HUES64 (cell line): ENCODE results near the gene PIK3R5.

Source experiments
- H3K27ac ChIP-seq: 2 replicates; pipeline ENCODE4 v1.7.0; 2013; ENCODE audit warnings: low read depth, low read length, inconsistent platforms
- H3K27me3 ChIP-seq: 2 replicates; pipeline ENCODE4 v1.6.1; 2013; ENCODE audit warnings: mild to moderate bottlenecking, low read length; ENCODE audit not compliant: insufficient read depth
- H3K36me3 ChIP-seq: 2 replicates; pipeline ENCODE4 v1.6.1; 2013; ENCODE audit warnings: mild to moderate bottlenecking, low read length; ENCODE audit not compliant: insufficient read depth
- H3K4me1 ChIP-seq: 2 replicates; pipeline ENCODE4 v1.6.1; 2013; ENCODE audit warnings: mild to moderate bottlenecking, low read length, moderate library complexity; ENCODE audit not compliant: insufficient read depth
- H3K4me3 ChIP-seq: 2 replicates; pipeline ENCODE4 v1.5.1; 2013; ENCODE audit warnings: mild to moderate bottlenecking, low read length, moderate library complexity
- H3K9ac ChIP-seq: 2 replicates; pipeline ENCODE4 v1.6.1; 2013; ENCODE audit warnings: mild to moderate bottlenecking, low read depth, low read length
- H3K9me3 ChIP-seq: 2 replicates; pipeline ENCODE4 v1.6.1; 2013; ENCODE audit warnings: low read depth, low read length; ENCODE audit not compliant: insufficient read depth
- WGBS: fragments of 150-250, 120-280 bp; methylation state at CpG from one replicate; pipeline ENCODE4 v1.1.7; 2013; ENCODE audit warnings: missing lambda C conversion rate; 5-methylcytosine and 5-hydroxymethylcytosine counted together

PIK3R5 gene

GRCh38 chr17:8884336-8884990 is 81.0 kb downstream of the PIK3R5 start:
- H3K9ac ChIP-seq, result no peak overlapping the region
- 88% methylated on average over 16 of the region's 16 CpGs for WGBS
- H3K9me3 ChIP-seq, result no peaks in the 10 kb centered on the region
- no peaks in the 10 kb centered on the region for H3K36me3 ChIP-seq
- no peak overlapping the region for H3K27ac ChIP-seq
- no peaks in the 10 kb centered on the region for H3K4me1 ChIP-seq
- H3K4me3 ChIP-seq, result no peak overlapping the region
- H3K27me3 ChIP-seq, result no peaks in the 10 kb centered on the region

GRCh38 chr17:8883353-8883752 is 82.2 kb downstream of the PIK3R5 start:
- 91% methylated on average over 4 of the region's 4 CpGs for WGBS
- H3K9me3 ChIP-seq, result no peaks in the 10 kb centered on the region
- no peaks in the 10 kb centered on the region for H3K36me3 ChIP-seq
- H3K27me3 ChIP-seq, result no peaks in the 10 kb centered on the region
- no peaks in the 10 kb centered on the region for H3K4me1 ChIP-seq
- H3K9ac ChIP-seq, result no peak overlapping the region
- no peak overlapping the region for H3K4me3 ChIP-seq
- no peak overlapping the region for H3K27ac ChIP-seq

- Histone ChIP-seq H3K9ac (no peak overlapping the region), H3K4me3 (no peak overlapping the region), H3K36me3 (no peaks in the 10 kb centered on the region), H3K9me3 (no peaks in the 10 kb centered on the region), H3K27me3 (no peaks in the 10 kb centered on the region), H3K27ac (no peak overlapping the region), H3K4me1 (no peaks in the 10 kb centered on the region)
- WGBS, result 94% methylated on average over 7 of the region's 7 CpGs
These were observed 83.9 kb downstream of the PIK3R5 start for GRCh38 chr17:8881606-8882005.

- Histone ChIP-seq H3K36me3 (no peaks in the 10 kb centered on the region), H3K4me3 (no peak overlapping the region), H3K9ac (no peak overlapping the region), H3K27ac (no peak overlapping the region), H3K4me1 (no peaks in the 10 kb centered on the region), H3K9me3 (no peaks in the 10 kb centered on the region), H3K27me3 (no peaks in the 10 kb centered on the region)
- 92% methylated on average over 7 of the region's 7 CpGs for WGBS
These were observed 85.0 kb downstream of the PIK3R5 start for GRCh38 chr17:8880466-8880865.

GRCh38 chr17:8879410-8879809 is 86.1 kb downstream of the PIK3R5 start:
- Histone ChIP-seq H3K4me3 (no peak overlapping the region), H3K4me1 (no peaks in the 10 kb centered on the region), H3K36me3 (no peaks in the 10 kb centered on the region), H3K27me3 (no peaks in the 10 kb centered on the region), H3K9ac (no peak overlapping the region), H3K27ac (no peak overlapping the region), H3K9me3 (no peaks in the 10 kb centered on the region)
- WGBS, result 85% methylated on average over 7 of the region's 7 CpGs

GRCh38 chr17:8877984-8878383 is 87.5 kb downstream of the PIK3R5 start:
- WGBS, result 87% methylated on average over 4 of the region's 4 CpGs
- Histone ChIP-seq H3K9ac (no peak overlapping the region), H3K27ac (no peak overlapping the region), H3K36me3 (no peaks in the 10 kb centered on the region), H3K4me1 (no peaks in the 10 kb centered on the region; the same call in 1 of the 2 replicates), H3K27me3 (no peaks in the 10 kb centered on the region), H3K4me3 (no peak overlapping the region), H3K9me3 (no peaks in the 10 kb centered on the region)

- Histone ChIP-seq H3K9ac (no peak overlapping the region), H3K36me3 (no peaks in the 10 kb centered on the region), H3K27me3 (no peaks in the 10 kb centered on the region), H3K4me3 (no peak overlapping the region), H3K4me1 (no peaks in the 10 kb centered on the region; the same call in 1 of the 2 replicates), H3K9me3 (no peaks in the 10 kb centered on the region), H3K27ac (no peak overlapping the region)
- 92% methylated on average over 5 of the region's 5 CpGs for WGBS
These were observed 89.5 kb downstream of the PIK3R5 start for GRCh38 chr17:8875957-8876356.

- 89% methylated on average over 12 of the region's 12 CpGs for WGBS
- no peak overlapping the region for H3K27ac ChIP-seq
- H3K36me3 ChIP-seq, result no peaks in the 10 kb centered on the region
- no peaks in the 10 kb centered on the region for H3K9me3 ChIP-seq
- H3K4me3 ChIP-seq, result no peak overlapping the region
- no peak overlapping the region for H3K9ac ChIP-seq
- no peaks in the 10 kb centered on the region; the same call in 1 of the 2 replicates for H3K4me1 ChIP-seq
- H3K27me3 ChIP-seq, result no peaks in the 10 kb centered on the region
These were observed 90.1 kb downstream of the PIK3R5 start for GRCh38 chr17:8875436-8875835.

- H3K36me3 ChIP-seq, result no peaks in the 10 kb centered on the region
- no peak overlapping the region for H3K27ac ChIP-seq
- H3K4me3 ChIP-seq, result no peak overlapping the region
- WGBS, result 77% methylated on average over 19 of the region's 19 CpGs
- H3K9me3 ChIP-seq, result no peaks in the 10 kb centered on the region
- H3K4me1 ChIP-seq, result no peaks in the 10 kb centered on the region; the same call in 1 of the 2 replicates
- no peak overlapping the region for H3K9ac ChIP-seq
- no peaks in the 10 kb centered on the region for H3K27me3 ChIP-seq
These were observed 91.4 kb downstream of the PIK3R5 start for GRCh38 chr17:8873801-8874715.

- WGBS, result 90% methylated on average over 16 of the region's 17 CpGs
- no peaks in the 10 kb centered on the region for H3K36me3 ChIP-seq
- H3K4me1 ChIP-seq, result no peaks in the 10 kb centered on the region; the same call in 1 of the 2 replicates
- H3K9ac ChIP-seq, result no peak overlapping the region
- H3K27me3 ChIP-seq, result no peaks in the 10 kb centered on the region
- no peak overlapping the region for H3K27ac ChIP-seq
- no peak overlapping the region for H3K4me3 ChIP-seq
- no peaks in the 10 kb centered on the region for H3K9me3 ChIP-seq
These were observed 92.6 kb downstream of the PIK3R5 start for GRCh38 chr17:8872705-8873435.
